ENCODE measurements around the gene MFNG.

- TF ChIP-seq CTCF (IDR thresholded peaks at IDR 0.05) (no peak), POLR2AphosphoS5 (IDR thresholded peaks at IDR 0.05) (no peak)
Observed at GRCh38 chr22:37431801-37432707, 54.1 kb downstream of the MFNG start.
